Measurements from ENCODE around the gene EHD4. TPM values are rescaled to one million over a fixed set of nuclear protein-coding genes. Genes with fewer than 3 reads are reported as not detected.

EHD4 gene
- total RNA-seq: 66.4 and 68.8 TPM in 2 replicates

DNA sequence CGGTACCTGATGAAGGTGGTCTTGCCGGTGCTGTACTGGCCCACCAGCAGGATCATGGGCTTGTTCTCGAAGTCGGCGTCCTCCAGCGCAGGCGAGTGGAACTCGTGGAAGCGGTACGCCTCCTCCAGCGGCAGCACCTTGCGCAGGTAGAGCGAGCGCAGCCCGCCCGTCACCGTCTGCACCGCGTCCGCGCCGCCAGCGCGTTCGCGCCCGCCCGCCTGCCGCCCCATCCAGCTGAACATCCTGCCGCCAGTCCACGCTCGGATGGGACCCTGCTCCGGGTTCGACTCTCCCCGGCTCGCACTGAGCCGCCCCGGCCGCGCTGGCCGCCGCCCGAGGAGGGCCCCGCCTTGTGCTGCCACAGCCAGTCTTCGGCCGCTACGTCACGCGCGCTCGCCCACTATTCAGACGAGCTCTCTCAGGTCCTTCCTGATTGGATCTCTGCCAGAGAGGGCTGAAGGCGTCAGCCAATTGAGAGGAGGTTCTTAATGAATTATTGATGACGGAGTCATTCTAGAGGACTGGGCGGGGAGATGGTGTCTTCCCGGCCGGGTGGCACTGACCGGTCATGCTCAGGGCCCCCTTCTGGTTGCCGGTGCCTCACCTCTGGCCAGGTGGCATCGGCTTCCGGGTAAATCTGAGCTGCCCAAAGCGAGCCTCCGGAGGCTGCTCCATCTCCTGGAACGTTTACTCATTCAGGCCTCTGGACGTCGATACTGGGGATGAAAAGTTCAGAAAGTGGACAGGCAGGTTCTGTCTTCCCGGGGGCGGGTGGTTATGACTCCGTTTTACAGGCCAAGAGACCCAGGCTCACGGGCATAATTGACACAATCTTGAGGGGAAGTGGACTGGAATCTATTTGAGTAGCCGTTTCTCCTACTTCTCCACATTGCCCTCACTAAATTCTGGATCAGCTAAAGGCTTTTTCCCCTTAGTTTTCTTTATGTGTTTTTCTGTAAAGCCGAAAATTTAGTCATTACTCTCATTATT is at the start of gene EHD4:
EHD4 (minus strand) TSS at position 305 of the 990 bp plus-strand sequence; CDS start at position 242, 63 bp downstream.
- peak; percentile 98 to 100 for DNase-seq (ENCODE audit: low read depth in 2 of 2)

DNA sequence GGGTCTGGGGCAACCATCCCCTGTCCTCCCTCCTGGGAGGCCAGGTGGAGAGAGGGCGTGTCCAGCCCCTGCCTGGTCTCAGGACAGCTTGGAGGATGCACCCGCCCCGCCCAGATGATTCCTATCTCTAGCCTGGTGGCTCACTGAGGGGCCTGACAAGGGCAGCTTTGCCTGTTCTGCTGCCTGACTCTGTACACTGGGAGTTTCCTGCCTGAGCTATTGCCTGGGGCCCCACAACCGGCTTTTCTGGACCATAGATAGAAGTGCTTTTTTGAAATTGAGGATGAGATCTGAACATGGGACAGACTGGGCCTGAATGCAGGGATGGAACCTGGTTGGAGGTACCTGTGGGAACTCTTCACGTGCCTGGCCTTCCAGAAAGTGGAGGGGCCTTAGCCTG is 49.2 kb upstream of the EHD4 start:
- no peak for DNase-seq (ENCODE audit: low read depth in 2 of 2)

DNA sequence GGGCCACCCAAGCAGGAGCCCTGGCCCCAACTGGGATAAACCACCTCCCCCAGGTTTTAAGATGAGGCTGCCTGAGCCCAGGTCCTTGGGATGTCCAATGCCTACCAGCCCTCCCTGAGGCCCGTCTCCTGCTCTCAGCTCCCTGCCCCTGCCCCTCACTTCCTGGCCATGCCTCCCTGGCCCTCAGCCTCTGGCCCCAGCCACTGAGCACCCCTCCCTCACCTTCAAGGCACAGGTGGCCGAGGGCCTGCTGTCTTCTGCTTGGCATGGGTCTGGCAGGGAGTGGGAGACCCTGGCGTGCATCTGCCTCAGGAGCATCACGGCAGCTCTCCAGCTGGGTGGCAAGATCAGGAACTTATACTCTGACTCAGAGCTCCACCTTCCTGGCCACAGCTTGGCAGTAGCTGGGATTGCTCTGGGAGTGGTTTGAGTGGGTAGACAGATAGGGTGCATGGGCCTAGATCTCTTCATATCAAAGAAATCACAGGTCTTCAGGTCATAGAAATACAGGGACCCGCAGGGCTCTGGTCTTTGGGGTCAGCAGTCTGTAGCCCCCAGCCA is 48.4 kb upstream of the EHD4 start, which contains the start of gene PLA2G4E:
PLA2G4E (minus strand) TSS at position 330 of the 561 bp plus-strand sequence; CDS start at position 318, 12 bp downstream.
- no peak for DNase-seq (ENCODE audit: low read depth in 2 of 2)

DNA sequence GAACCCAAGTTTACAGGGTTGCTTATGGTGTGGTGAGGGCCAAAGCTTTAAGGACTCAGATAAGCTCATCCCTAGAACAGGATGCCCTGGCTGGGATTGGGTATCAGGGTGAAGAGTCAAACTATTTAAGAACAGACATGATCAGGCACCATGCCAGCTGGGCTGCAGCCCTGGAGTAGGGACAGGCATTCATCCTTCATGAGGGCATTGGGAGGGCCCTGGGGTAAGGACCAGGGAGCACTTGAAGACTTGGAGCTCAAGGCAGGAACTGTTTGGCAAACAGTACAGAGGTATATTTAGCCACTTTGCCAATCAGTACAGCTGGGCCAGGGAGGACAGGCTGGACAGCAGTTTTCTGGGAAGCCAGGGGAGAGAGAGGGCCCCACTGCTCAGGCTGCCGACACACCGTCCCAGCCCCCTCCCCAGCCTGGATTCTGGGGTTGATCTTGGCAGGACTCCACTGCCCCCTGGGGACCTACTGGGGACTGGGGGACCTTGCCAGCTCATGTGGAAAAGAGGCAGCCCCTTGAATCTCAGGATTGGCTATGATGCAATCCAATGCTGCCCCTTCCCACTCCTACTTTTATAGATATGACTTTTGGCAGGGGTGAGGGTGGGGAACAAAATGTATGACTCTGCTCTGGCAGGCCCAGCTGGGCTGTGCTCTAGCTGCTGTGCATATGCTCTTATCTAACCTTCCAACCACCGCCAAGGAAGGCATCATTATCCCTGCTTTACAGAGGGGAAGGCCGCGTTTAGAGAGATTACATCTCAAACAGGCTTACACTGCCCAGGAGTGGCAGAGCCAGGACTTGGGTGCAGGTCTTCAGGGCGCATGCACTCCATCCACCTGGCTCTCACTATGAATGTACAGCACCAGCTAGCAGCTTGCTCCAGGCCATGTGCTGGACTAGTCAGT is 46.2 kb upstream of the EHD4 start:
- DNase-seq (ENCODE audit: low read depth in 2 of 2): no peak

DNA sequence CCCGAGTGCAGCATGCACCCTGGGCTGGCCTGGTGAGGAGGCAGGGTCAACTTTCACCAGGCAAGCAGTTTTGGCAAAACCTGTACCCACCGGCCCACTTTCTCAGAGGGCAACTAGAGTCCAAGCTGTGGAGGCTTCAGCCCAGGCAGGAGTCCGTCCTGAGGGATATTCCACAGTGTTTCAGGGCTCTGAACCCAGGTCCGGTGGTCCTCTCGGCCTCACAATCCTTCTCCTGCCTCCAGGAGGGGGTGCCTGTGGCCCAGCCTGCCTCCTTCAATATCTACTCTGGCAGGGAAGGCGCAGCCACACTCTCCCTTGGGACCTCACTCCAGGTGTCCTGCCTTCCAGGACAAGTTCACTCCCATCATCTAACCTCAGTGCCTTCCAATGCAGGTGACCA is 44.6 kb upstream of the EHD4 start:
- DNase-seq (ENCODE audit: low read depth in 2 of 2): no peak

DNA sequence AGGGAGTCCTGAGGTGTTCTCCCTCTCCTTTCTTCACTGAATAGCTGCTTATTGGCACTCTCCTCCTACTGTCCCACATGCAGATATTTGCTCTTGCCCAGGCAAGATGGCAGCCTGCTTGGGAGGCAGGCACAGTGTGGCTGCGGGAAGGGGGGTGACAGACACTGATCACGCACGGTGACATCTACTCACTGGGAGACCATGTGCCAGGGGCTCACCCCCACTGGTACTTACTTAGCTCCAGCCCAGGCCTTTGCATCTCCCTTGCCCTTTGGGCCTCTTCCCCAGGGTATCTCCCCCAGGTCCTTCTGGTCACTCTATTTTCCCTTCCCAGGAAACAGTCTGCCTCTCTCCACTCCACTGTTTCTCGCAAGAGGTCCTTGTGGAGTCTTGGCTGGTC is 42.0 kb upstream of the EHD4 start:
- DNase-seq (ENCODE audit: low read depth in 2 of 2): no peak

DNA sequence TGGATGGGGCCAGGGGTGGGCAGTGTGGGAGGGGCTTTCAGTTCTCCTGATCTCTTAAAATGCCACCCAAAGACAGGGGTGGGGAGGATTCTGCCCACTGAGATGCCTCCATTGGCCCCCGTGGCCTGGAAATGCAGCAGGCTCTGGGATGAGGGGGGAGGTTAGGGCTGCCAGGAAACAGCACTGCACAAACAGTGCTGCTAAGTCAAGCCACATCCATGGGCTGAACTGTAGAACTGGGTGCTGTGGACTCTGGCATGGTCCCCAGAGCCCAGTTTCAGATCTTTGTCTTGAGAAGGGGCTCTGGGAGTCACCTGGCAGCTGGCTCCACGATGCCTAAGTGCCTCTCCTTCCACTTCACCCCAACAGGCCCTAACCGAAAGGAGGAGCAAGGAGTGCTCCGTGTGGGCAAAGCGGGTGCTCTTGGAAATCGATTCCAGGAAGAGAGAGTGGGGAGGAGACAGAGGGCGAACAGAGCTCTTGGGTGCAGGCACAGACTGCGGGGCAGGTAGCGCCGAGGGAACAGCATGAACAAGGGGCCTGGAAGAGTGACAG is 40.6 kb upstream of the EHD4 start:
- no peak for DNase-seq (ENCODE audit: low read depth in 2 of 2)

DNA sequence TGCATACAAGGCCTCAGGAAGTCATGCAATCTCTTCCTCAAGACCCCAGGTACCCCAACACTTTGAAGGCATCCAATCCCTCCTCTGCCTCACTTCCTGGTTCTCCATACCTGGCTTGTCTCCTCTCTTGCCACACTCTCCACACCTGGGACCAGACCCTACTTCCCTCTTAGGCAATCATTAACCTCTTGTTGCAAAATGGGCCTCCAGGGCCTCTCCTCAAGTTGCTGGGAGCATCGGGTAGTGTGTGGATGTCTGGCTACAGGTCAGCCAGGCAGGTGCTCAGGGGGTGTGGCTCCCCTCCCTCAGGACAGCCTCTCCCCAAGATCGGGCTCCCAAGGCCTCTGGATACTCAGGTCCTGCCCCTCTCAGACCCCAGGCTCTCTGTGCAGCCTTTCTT is 39.9 kb upstream of the EHD4 start:
- no peak for DNase-seq (ENCODE audit: low read depth in 2 of 2)

DNA sequence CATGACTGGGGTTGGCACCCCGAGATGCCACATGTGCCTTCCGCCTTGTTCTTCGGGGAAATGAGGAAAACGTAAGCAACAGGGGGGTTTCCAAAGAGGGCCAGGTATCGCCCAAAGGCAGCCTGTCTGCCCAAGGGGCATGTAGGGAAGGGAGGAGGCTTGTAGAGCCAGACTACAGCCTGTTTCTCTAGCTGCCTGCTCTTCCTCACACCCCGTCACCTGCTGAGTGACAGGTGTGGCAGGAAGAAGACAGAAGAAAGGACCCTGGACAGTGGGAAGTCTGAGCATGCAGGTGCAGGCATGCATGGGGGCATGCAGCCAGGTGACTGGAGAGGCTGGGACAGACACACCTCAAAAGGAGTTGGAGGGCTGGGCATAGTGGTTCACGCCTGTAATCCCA is 38.7 kb upstream of the EHD4 start:
- no peak for DNase-seq (ENCODE audit: low read depth in 2 of 2)

DNA sequence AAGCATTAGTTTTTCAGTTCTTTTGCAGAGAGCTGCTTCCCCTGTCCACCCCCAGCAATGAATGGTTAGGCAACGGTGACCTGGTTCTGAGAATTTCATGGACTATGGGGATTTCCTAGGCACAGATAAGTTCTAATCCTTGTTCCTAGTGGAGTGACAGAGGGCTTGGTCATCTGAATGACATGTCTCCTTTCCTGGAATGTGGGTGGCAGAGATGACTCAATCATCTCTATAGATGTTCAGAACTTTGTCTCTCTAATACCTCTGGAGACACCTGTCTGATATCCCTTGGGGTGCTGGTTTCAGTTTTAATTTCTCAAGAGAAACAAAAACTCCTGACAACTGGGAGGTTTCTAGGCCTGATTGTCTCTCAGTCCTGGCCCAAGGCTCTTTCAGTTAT is 38.1 kb upstream of the EHD4 start:
- DNase-seq (ENCODE audit: low read depth in 2 of 2): no peak

DNA sequence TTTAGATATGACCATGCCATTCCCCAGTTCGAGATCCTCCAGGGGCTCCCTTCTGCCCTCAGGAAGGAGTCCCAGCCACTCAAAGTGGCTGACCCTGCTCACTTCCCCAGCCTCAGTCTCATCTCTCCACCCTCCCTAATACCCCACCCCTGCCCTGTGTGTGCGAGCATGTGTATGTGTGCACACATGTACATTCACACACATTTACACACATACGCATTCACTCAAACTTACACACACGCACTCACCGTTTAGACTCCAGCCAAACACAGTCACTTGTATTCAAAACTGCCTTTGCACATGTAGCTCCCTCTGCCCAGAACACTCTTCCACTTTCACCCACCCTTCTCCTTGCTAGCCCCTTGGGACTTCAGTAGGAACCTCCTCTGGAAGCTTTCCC is 37.1 kb upstream of the EHD4 start:
- no peak for DNase-seq (ENCODE audit: low read depth in 2 of 2)

DNA sequence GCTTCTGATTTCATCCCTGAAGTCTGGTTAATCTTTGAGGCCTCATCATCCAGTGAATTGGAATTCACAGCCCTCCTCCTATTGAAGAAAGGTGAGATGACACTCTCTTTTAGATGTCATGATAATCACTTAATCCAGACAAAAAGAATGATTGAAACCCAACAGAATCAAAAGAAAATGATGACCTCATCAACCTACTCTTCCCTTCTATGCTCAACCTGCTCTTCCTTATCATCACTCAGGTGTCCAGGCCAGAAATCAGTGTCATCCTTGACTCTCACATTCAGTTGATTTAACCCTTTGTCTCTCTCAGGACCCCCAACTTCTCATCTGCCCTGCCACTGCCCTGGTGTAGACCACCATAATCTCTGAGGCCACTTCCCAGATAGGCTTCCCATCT is 36.7 kb upstream of the EHD4 start:
- DNase-seq (ENCODE audit: low read depth in 2 of 2): no peak

DNA sequence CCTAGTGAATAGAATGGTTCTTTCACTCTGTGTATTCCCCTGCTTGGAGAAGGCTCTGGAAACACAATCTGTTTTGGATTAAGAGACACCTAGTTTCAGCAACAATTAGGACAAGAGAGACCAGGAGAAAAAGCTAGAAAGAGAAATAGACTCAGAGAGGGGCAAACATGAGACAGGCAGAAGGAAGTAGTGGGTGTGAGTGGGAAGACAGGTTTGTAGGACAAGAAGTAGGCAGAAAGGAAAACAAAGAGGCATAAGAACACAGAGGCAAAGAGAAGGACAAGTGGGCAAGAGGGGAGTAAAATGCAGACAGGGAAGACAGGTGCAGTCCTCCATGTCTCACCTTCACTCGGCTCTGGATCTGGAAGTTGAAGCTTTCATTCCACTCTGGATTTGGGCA is 35.0 kb upstream of the EHD4 start:
- DNase-seq (ENCODE audit: low read depth in 2 of 2): no peak

DNA sequence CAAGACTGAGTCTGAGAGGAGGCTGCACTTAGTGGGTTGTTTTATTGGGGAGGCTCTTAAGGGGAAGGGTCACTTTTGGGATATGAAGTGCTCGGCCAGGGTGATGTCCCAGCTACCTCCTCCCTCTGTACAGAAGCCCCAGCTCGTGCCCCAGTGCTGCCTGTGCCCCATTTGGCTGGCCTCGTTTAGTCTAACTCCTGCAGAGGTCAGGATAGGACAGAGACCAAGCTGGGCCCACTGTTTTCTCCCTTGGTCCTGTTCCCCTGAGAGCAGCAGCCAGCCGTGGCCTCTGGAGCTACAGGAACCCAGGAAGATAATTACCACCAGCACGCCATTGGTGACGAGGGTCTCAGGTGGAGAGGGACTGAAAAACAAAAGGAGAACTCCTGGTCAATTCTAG is 30.0 kb upstream of the EHD4 start:
- no peak for DNase-seq (ENCODE audit: low read depth in 2 of 2)

DNA sequence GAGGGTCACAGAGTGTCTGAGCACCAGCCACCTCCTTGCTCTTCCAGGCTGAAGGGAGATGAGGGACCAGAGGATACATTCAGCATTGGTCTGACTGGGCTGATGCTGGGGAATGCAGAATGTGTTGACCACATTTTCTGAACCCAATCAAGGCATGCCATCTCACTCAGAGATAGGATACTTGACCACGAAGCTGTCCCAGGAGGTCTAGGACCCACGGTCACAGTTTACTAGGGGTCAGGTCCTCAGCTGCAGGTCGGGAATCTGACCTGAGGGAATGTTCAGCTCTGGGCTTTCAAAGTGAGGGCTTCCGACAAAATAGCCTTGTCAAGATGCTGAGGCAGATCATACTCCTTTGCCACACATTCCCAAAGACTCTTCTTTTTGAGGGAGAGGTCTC is 28.9 kb upstream of the EHD4 start:
- DNase-seq (ENCODE audit: low read depth in 2 of 2): no peak

DNA sequence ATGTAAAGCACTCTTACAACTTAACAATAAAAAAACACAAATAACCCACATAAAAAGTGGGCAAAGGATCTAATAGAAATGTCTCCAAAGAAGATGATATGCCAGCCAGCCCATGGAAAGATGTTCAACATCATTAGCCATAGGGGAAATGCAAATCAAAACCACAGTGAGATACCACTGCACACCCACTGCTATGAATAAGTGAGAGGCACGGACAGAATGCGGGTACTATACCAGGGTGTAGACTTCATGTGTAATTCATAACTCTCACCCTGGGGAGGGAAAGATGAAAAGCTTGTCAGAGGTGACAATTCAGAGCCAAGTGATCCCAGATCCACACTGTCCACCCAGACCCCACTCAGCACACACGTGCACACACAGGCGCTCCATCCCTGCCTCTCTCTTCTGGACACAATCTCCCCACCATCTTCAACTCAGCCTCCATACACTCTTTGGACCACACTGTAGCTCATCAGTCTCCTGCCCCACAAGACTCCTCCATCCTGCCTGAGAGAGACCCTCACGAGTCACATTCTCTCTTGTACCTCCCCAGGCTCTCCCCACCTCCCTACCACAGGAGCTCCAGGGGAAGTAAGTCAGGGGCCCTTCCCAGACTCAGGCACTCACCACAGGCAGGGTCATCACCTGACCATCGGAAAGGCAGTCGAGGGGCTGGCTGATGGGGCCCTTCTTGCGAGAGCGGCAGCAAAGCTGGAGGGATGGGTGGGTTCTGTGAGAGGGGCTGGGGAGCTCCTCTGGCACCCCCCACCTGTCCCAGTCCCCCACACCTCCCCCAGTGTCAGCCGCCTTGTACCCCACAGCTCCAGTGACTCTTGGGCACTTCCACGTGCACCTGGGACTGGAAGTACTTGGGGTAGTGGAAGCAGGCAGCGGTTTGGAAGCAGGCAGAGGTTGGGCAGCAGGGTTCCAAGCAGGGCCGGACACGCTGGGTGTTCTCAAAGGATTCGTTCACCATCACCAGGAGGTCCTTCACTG is 27.2 kb upstream of the EHD4 start:
- DNase-seq (ENCODE audit: low read depth in 2 of 2): no peak

DNA sequence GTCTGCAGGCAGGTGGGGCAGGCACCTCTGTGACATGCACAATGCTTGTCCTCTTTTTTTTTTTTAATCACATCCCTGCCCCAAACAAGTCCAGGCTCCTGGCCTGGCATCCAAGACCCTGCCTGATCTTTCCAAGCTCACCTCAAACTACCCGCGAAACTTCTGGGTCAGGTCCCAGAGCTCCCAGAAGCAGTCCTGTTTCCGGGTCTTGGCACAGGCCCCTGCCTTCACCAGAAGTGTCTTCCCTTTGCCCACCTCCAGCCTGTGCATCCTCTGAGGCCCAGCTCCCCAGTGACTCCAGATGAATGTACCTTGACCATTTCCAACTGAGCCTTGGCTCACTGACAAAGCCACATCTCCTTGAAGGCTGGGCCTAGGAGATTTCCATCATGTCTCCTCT is 25.5 kb upstream of the EHD4 start:
- no peak for DNase-seq (ENCODE audit: low read depth in 2 of 2)

DNA sequence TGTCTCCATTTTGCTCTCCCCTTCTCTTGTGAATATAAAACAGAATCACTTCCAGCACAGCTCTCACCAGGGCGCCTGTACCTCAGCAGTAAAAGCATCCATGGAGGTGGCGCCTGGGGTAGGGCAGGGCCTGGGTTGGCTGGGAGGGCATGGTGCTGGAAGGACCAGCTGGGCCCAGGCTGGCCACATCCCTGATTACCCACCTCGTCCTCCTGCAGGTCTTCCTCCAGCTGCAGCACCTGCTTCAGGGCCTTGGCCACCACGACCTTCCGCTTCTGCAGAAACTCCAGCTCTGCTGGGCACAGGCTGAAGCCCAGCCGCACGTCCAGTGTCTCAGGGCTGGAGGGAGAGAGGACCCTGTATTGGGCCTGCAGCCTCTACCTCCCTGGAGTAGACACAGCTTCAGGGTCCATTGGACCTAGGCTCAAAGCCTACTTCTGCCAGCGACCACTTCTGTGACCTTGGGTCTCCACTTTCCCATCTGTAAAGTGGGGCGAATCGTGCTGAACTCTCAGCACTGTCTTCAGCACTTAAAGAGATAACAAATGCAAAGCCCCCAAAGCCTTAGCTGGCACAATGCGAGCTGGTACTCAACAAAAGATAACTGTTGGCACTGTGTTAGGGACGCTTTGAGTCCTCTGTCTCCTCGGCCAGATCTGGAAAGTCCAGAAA is 24.7 kb upstream of the EHD4 start:
- DNase-seq (ENCODE audit: low read depth in 2 of 2): no peak

DNA sequence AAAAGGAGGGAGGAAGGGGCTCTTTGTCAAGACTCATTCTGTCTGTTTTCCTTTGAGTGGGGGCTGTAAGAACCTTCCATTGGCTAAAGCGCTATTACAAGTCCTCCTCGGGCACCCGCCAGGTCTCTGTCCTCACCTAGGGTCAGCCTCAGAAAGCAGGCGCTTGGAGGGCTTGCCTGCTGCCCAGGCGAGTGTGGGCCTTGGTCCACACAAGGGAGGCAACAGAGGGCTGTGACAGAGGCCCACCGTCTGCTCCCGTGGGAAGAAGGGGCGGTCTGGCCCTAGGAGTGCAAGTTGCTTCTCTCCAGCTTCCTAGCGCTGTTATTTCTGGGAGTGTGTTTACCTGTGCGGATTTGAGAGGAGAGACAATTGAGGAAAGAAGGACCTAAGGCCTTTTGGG is 24.0 kb upstream of the EHD4 start:
- no peak for DNase-seq (ENCODE audit: low read depth in 2 of 2)

DNA sequence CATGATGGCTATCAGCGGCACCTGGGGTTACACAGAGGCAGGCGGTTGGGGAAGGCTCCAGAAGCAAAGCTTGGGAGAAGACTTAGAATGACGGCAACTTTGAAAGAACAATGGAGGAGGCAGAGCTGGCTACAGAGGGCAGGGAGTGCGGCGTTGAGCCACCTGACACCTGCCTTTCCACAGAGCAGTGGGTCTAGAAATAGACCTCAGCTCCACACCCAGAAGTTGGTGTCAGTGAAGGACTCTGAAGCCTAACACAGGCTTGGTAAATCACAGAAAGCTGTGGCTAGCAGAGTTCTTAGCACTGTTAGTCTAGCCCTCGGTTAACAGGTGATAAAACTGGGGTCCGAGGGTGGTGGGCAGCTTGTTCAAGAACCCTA is 23.1 kb upstream of the EHD4 start:
- DNase-seq (ENCODE audit: low read depth in 2 of 2): no peak
